Measurements from ENCODE around the gene MYO7B.

Gene MYO7B

DNA sequence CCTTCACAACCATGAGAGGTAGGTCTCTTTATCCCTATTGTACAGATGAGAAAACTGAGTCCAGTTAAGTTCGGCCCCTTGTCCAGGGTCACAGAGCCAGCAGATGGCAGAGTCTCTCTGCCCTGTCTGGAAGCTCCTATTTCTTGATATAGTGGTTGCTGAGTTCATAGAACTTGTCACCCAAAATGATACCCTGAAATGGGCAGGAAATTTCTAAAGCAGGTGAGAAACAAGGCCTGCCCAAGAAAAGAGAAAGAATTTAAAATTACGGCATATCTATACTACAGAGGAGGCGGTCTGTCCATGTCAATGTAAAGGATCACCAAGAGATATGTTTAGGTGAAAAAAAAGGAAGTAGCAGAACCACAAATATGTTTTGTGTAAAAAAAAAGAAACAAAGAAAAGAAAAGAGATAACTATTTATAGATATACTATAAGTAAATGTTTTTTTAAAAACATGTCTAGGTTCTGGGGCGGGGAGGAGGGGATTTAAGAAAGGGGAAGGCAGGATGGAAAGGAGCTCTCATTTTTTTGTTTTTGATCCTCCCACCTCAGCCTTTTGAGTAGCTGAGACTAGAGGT lies 39.8 kb downstream of the MYO7B start:
- no peak for DNase-seq (ENCODE audit: low read depth)

DNA sequence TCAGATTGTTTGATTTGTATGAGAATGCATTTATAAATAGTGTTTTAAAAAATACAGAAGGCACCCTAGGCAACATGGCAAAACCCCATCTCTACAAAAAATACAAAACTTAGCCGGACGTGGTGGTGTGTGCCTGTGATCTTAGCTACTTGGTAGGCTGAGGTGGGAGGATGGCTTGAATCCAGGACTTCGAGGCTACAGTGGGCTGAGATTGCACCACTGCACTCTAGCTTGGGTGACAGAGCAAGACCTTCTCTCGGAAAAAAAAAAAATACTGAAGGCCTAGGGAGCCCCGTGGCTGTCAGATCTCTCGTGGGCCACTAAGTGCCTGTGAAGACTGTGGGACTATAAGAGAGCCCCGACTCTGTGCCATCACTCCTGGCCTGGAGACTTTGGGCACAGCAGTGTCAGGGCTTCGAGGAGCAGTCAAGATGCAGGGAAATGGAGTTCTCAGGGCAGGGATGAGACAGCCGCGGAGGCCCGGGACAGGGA lies 40.5 kb downstream of the MYO7B start:
- DNase-seq (ENCODE audit: low read depth) = no peak

DNA sequence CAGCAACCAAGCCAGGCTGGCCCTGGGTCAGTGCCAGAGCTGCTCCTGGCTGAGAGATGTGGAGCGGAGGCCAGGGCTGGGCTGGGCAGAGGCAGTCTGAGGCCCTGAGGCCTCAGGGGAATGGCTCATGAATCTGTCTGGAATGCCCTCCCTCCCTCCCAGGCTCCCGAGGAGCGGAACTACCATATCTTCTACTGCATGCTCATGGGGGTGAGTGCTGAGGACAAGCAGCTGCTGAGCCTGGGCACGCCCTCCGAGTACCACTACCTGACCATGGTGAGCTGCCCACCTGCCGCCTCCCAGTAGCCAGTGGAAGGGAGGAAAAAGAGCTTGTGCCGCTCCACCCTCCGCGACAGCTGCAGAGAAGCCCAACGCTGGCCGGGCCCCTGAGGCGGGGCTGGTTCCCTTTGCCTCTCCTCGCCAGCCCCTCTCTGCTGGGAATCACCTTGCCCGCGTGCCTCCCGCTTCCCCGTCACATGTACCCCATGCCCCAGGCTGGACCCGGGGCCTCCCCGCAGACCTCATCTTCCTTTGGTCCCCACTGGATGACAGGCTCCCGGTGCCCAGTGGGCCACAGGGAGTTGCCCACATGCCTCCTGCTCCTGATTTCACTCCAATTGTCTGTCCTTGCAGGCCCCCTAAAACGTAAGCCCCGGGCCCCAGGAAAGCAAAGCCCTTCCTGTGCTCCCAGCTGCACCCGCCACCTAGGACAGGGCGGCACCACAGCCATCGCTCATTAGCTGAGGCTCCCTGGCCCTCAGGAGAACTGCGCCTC lies 41.1 kb downstream of the MYO7B start:
- no peak for DNase-seq (ENCODE audit: low read depth)

DNA sequence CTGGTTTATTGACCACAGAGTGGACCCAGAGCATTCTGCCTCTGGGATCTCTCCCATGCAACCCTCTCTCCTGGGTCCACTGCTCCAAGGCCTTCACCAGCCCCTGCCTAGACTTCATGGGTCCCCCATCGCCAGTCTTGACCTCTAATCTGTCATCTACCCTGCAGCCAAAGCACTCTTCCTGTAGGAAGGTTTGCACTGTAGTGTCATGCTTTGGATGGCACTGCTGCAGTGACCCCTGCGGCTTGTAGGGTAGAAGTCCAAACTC lies 41.7 kb downstream of the MYO7B start:
- DNase-seq (ENCODE audit: low read depth) = no peak

DNA sequence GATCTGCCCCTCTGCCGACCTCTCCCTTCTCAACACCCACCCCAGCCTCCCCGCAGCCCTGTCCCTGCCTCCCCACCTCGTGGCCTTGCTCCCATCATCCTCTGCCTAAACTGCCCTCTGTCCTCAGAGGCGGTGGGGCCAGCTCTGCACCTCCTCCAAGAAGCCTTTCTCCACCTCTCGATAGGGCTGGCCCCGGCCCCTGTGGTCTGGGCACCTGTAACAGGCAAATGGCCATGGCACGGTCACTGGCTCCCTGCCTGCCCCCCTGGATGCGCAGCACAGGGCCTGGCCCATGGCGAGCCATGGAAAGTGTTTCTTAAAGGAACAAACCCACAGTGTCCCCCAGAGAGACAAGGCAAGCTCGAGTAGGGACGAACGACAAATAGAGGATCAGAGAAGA lies 42.0 kb downstream of the MYO7B start:
- DNase-seq (ENCODE audit: low read depth) = no peak

DNA sequence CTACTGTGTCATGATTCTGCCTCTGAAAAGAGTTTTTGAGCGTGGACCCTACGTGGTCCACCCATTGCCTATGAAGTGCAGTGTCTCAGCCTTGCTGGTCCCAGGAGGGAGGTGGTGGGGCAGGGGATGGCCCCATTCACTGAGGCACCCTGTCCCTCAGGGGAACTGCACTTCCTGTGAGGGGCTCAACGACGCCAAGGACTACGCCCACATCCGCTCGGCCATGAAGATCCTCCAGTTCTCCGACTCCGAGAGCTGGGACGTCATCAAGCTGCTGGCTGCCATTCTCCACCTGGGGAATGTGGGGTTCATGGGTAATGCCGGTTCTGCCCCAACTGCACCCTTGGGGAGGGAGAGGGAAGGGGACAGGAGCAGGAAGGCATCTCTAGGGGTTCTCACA lies 42.5 kb downstream of the MYO7B start:
- DNase-seq (ENCODE audit: low read depth) = no peak

DNA sequence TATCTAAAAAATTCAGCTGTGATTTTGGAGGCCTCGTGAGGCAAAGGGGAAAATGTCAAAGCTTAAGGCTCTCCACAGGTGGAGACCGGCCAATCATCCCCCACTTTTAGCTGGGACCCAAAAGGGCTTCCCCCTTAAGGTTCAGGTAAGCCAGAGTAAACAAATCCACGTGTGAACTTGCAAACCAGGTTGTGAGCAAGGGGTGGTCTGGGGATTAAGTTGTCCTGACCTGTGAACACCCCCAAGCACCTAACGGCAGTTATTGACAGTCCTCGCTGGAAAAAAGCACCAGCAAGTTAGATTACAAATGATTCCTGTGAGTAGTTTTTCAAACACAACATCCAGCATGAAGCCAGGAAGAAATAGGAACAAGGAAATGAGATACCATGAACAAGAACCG lies 42.9 kb downstream of the MYO7B start:
- DNase-seq (ENCODE audit: low read depth) = no peak

DNA sequence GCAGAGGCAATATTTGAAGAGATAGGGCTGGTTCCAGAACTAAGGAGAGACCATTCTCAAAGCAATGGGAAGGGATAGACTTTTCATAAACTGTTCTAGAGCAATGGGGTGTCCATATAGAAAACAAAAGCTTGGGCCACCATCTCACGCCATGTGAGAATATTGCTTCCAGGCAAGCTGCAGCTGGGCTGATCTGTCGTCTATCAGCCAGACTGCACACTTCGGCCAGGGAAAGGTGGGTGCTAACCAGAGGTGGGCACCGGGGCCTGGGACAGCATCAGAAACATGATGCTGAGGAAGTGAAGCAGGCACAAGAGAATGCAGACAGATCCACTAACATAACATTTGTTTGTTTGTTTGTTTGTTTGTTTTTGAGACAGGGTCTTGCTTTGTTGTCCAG lies 43.7 kb downstream of the MYO7B start:
- DNase-seq (ENCODE audit: low read depth) = no peak

DNA sequence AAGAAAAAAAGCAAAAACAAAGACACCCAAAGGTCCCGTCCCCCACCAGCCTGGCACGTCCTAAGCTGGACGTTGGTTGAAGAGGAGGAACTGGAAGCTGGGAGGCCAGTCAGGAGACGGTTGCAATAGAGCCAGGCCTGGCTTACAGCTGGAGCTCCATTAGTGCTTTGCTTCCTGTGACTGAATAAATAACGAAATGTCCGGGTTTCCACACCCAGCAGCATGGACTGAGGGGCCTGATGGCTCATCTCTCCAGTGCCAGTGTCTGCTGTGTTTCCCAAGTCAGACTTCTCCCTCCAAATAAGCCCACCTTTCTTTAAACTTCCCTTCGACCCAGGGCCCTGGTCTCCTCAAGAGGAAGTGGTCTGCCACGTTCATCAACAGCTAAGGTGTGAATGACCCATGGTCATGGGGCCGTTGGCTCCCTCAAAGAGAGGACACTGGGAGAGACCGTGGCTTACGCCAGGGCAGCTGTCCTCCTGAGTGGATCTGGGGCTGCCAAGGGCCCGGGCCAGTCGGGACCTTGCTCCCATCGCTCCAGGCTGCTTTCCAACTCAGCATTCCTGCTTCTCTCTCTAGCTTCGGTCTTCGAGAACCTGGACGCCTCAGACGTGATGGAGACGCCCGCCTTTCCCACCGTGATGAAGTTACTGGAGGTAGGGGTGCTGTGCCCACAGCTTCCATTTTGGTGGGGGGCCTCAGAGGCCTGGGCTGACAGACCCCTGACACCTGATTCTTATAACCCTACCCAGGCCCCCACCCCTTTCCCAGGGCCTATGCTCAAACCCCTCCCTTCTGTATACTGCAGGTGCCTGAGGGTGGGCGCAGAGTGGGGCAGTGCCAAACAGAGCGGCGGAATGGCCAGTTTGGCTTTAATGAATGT lies 44.9 kb downstream of the MYO7B start:
- DNase-seq (ENCODE audit: low read depth) = no peak

DNA sequence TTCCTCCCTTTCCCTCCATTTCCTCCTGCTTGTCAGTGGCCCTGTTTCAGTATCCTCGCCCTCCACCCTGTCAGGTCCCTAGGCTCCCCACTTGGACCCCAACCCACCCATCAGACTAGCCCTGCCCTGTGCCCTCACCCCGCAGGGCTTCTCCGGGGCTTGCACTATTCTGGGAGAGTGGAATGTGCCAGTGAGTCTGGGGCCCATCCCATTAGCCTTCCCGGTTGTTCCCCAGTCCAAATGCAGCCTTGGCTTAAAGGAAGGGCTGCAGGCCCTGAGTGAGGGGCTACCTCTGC lies 45.5 kb downstream of the MYO7B start:
- DNase-seq (ENCODE audit: low read depth) = no peak

DNA sequence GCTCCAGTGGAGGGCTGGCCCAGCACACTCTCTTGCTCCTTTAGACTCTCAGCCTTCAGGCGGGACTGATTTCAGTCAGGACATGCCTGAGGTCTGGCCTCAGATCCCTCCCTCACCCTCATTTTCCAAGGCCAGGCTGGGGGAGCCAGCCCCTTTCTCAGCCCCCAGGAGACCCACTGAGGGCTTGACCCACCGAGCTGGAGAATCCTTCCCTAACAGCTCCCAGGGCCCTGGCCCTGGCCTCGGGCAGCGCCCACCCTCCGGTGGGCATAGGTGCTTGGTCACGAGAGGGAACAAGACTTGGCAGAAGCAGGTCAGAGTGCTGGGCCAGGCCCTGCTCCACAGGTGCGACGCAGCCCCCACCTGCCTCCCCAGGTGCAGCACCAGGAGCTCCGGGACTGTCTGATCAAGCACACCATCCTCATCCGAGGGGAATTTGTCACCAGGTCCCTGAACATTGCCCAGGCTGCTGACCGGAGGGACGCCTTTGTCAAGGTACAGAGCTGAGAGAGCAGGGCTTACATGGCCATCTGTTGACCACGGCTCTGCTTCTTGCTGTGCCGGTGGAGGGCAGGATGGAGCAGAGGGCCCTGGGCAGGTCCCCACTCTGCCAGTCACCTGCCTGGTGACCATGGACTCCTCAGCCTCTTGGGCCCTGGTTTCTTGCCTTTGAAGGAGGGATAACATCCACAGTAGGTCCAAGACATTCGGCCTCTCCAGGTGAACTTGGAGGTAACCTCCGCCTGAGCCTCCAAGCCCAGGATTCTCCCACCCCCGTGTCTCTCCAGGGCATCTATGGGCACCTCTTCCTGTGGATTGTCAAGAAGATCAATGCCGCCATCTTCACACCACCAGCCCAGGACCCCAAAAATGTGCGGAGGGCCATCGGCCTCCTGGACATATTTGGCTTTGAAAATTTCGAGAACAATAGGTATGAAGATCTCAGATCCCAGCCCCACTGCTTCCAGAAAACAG lies 46.3 kb downstream of the MYO7B start:
- DNase-seq (ENCODE audit: low read depth) = no peak

DNA sequence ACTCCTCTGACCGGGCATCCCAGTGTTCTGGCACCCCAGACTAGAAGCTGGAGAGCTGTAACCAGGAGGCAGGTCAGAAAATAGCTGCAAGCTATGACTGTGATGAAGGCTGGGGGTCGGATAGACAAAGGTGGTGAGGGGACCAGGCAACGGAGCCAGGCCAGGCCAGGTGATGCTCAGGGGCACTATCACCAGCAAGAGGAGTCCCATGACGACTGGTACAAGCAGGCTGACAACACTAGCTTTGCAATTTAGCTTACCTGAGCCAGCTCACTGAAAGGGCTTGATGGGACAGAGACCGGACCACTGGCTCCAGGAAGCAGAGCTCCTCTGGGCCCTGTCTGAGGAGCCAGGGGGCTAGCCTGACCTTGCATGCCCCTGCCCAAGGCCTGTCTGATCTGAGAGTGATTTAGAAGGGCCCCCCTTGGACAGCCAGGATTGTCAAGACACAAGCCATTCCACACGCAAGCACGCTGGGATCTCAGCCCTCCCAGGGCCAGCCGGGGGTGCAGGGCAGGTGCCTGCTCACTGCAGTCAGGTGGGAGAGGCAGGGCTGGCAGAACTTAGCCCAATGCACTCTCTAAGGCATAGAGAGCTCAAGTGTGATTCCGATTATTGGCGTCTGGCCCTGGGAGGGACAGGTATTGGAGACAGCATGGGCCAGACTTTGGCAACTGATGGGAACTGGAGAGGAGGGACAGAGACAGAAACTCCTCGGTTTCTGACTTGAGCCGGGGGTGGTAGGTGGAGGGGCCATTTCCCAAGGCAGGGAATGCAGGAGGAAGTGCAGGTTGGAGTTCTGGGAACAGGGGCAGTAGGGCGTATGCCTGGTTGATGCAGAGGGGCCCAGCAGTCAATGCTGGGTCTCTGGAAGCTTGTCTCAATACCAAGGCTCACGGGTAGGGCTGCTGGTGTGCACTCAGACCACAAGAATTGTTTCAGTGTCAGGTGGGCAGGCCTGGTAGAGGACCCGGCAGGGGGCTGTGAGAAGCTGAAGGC lies 47.7 kb downstream of the MYO7B start:
- no peak for DNase-seq (ENCODE audit: low read depth)

DNA sequence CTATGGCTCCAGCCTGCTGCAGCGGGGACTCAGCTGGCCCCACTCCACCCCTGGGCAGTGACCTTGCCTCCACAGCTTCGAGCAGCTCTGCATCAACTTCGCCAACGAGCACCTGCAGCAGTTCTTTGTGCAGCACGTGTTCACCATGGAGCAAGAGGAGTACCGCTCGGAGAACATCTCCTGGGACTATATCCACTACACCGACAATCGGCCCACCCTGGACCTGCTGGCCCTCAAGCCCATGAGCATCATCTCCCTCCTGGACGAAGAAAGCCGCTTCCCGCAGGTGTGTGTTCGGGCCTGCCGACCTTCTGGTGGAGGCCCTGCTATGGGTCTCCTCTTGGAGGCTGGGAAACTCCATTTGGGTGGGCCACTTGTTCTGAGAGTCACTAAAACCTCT lies 48.6 kb downstream of the MYO7B start:
- DNase-seq (ENCODE audit: low read depth) = no peak

DNA sequence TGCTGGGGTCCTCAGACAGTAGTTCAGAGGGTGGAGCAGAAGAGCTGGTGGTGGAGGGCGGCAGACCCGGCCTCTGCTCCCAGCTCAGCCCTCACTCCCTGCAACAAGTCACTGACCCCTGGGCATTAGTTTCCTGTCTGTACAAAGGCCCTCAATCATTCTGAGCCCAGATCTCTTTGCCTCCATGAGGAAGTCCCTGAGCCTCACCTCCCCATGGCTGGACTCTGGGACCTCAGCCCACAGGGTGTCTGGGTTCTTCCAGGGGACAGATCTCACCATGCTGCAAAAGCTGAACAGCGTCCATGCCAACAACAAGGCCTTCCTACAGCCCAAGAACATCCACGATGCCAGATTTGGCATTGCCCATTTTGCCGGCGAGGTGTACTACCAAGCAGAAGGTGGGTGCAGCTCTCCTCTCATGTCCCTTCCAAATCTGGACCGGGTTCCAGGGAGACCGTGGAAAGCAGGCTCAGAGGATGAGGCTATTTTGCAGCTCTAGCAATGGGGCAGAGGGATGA lies 49.1 kb downstream of the MYO7B start:
- DNase-seq (ENCODE audit: low read depth) = no peak

DNA sequence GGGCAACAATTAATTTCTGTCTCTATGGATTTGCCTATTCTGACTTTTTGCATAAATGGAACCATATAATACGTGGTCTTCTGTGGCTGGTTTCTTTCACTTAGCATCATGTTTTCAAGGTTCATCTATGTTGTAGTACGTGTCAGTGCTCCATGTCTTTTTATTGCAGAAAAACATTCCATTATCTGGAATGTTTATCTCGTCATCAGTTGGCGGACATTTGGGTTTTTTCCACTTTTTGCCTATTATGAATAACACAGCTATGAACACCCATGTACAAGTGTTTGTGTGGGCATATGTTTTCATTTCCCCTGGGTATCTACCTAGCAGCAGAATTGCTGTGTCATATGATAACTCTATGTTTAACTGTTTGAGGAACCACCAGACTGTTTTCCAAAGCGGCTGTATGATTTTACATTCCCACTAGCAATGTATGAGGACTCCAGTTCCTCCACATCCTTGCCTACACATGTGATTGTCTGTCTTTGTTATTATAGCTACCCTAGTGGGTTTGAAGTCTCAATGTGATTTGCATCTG lies 49.9 kb downstream of the MYO7B start:
- DNase-seq (ENCODE audit: low read depth) = no peak

DNA sequence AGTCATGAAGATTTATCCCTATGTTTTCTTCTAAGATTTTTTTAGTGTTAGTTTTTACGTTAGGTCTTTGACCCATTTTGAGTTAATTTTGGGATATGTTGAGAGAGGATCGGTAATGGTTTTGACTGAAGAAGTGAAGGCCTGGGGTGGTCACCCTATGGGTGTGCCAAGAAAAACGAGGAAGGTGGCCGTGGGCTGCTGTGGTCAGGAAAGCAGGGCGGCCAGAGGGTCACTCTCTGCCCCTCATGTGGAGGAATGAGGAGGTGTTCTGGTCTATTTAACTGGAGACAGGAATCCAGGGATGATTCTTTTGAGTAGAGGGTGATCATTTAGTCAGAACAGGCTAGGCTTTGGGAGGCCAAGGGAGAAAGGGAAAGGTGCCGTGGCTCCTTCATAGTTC lies 50.7 kb downstream of the MYO7B start:
- DNase-seq (ENCODE audit: low read depth) = no peak

DNA sequence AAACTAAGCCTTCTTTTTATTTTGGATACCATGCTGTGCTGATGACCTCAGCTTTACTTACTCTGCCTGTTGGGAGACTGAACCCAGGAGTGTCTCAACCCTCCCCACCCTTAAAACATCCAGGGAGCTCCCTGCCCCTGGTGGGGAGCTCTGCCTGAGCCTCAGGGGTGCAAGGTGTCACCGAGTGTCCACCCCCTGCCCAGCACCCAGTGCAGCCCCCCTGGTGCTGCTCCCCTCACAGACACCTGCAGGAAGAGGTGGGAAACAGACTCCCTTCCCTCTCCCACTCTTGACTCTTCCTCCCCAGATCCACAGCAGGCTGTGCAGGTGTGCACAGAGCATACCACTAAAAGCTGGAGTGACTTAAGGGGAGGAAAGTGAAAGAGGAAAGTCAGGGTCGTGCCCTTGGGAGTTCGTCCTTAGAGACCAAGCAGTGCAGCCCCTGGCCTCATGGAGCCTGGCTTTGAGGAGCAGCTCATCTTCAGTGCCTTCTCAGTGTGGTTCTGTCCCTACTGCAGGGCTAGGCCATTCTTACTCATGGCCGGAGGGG lies 51.3 kb downstream of the MYO7B start:
- no peak for DNase-seq (ENCODE audit: low read depth)

DNA sequence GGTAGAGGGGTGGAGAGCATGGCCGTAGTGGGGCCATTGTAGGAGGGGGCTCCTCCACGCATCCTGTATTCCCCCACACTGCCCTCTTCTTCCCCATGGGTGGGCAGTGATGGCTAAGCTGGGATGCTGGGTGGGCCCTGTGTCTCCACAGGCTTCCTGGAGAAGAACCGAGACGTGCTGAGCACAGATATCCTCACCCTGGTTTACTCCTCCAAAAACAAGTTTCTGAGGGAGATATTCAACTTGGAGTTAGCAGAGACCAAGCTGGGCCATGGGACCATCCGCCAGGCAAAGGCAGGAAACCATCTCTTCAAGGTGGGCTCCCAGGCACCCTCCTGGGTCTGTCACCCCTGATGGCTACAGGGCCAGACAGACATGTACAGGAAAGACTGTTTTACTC lies 52.8 kb downstream of the MYO7B start:
- no peak for DNase-seq (ENCODE audit: low read depth)

DNA sequence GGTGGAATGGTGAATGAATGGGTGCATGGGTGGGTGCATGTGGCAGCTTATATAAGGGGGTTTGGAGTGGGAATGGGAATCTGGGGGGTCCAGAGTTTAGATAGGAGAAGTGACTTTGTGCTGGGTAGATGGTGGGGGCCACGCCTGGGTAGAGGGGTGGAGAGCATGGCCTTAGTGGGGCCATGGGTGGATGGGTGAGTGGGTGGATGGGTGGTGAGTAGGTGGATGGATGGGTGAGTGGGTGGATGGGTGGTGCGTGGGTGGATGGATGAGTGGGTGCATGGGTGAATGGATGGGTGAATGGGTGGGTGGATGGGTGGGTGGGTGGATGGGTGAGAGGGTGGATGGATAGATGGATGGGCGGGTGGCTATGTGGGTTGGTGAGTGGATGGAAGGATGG lies 53.9 kb downstream of the MYO7B start:
- DNase-seq (ENCODE audit: low read depth) = no peak

DNA sequence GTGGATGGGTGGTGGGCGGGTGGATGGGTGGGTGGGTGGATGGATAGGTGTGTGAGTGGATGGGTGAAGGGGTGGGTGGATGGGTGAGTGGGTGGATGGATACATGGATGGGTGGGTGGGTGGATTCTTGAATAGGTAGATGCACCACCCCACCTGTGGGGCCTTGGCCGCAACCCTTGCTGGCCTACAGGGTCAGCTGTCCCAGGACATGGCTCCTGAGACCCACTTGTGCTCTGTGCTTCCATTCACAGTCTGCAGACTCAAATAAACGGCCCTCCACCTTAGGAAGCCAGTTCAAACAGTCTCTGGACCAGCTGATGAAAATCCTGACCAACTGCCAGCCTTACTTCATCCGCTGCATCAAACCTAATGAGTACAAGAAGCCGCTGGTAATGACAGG lies 54.4 kb downstream of the MYO7B start:
- DNase-seq (ENCODE audit: low read depth) = no peak
